ENCODE measurements around the gene KIF3C. TPM values are rescaled to one million over a fixed set of nuclear protein-coding genes. Genes with fewer than 3 reads are reported as not detected.

Gene KIF3C
- total and polyA plus RNA-seq, 9 of the 15 experiments (the other 6 are each of a cell fraction or from before 2014, with no cell fraction given), result 0.69 to 6.7 (median 3.3) TPM

GRCh38 chr2:25917832-25918231 is 64.5 kb downstream of the KIF3C start:
- Histone ChIP-seq H3K4me2 (ENCODE audit: insufficient read depth, low read length) (no peak overlapping the region), H4K20me1 (replicated peaks; ENCODE audit: control insufficient read depth, insufficient read depth, low read length) (no peaks in the 10 kb centered on the region), H3K36me3 (ENCODE audit: control insufficient read depth, insufficient read depth, low read length) (no peaks in the 10 kb centered on the region), H3K4me1 (replicated peaks in 1 of 2; ENCODE audit: control insufficient read depth in 2 of 2, insufficient read depth in 2 of 2, low read length in 2 of 2) (no peaks in the 10 kb centered on the region; a peak in 1 of 5 replicates), H3K9ac (ENCODE audit: insufficient read depth in 1 of 2, low read depth in 2 of 2, low read length in 2 of 2) (no peak overlapping the region), H3K27me3 (ENCODE audit: control insufficient read depth in 2 of 2, insufficient read depth in 2 of 2, low read length in 2 of 2) (peaks cover 4 to 12% of the 10 kb centered on the region in 2 experiments; a peak in 3 of 5 replicates), H3K27ac (ENCODE audit: extremely low read depth, low read depth, low read length) (no peak overlapping the region), H3K9me1 (ENCODE audit: control insufficient read depth, insufficient read depth, low read length) (no peaks in the 10 kb centered on the region), H3K4me3 (no peak overlapping the region), H3K9me3 (replicated peaks; ENCODE audit: control insufficient read depth, insufficient read depth, low read depth, low read length) (no peaks in the 10 kb centered on the region), H2AFZ (ENCODE audit: low read depth, low read length) (no peak overlapping the region), H3K79me2 (ENCODE audit: control insufficient read depth, insufficient read depth, low read length) (no peaks in the 10 kb centered on the region)
- no peak for DNase-seq (ENCODE audit: extremely low read depth in 1 of 4, low spot score in 3 of 4)
- in situ Hi-C loops (cut with MboI) (no loop called here), intact Hi-C loops (cut with micrococcal nuclease) (no loop called here)
- WGBS (ENCODE audit: insufficient coverage, low coverage, missing lambda C conversion rate), result 24% methylated on average over 3 of the region's 3 CpGs
- ChIA-PET CTCF (ENCODE audit: low intra/inter-chr PET ratio) (no interaction called here), POLR2A (interaction anchor here (0.6 to 1.1 kb wide), 2 partner anchors 12 to 34 kb away, joined by 3 read pairs; no protein-coding TSS in a partner anchor)
- no peak for ATAC-seq
- BruUV-seq (replicated peaks), result no TSS peak
- FAIRE-seq, result no peak
- TF ChIP-seq MITF (IDR thresholded peaks at IDR 0.05) (no peak), ZNF780A (CRISPR knock-in tag; IDR thresholded peaks at IDR 0.05) (no peak), MYC (IDR thresholded peaks at IDR 0.05; ENCODE audit: low read depth, low read length) (no peak), MYC (CRISPR knock-in tag; IDR thresholded peaks at IDR 0.05; ENCODE audit: borderline replicate concordance, low read depth) (no peak), CHD4 (IDR thresholded peaks at IDR 0.05; ENCODE audit: insufficient read depth, insufficient replicate concordance, low read depth, low read length, poor library complexity, severe bottlenecking) (no peak), CREBBP (IDR thresholded peaks at IDR 0.05; ENCODE audit: low read depth, low read length) (no peak), CBX2 (IDR thresholded peaks at IDR 0.05; ENCODE audit: insufficient read depth, low read length, poor library complexity, severe bottlenecking) (no peak), THRB (CRISPR knock-in tag; conservative IDR thresholded peaks at IDR 0.05) (no peak), BRCA1 (IDR thresholded peaks at IDR 0.05) (no peak), BRCA1 (CRISPR knock-in tag; IDR thresholded peaks at IDR 0.05) (no peak), ZNF316 (IDR thresholded peaks at IDR 0.05) (no peak), ASH1L (IDR thresholded peaks at IDR 0.05; ENCODE audit: borderline replicate concordance, low read depth, partially characterized antibody) (no peak), ZNF655 (CRISPR knock-in tag; IDR thresholded peaks at IDR 0.05) (no peak), NR3C1 (CRISPR knock-in tag; IDR thresholded peaks at IDR 0.05) (no peak), ZNF766 (CRISPR knock-in tag; conservative IDR thresholded peaks at IDR 0.05) (no peak), PRPF4 (IDR thresholded peaks at IDR 0.05; ENCODE audit: insufficient read depth, low read depth, low read length, poor library complexity, severe bottlenecking) (no peak), TRIM25 (IDR thresholded peaks at IDR 0.05; ENCODE audit: borderline replicate concordance) (no peak)
